Ovary (tissue), 3 donors: Measurements from ENCODE around the gene FARP1.
A peak's percentile ranks its signal among the peaks of the same experiment; 100 is the strongest.

Source experiments
- POLR2A ChIP-seq: fragments of 450-650 bp; IDR thresholded peaks from one replicate; pipeline ENCODE4 v1.6.1; 2017; ENCODE audit warnings: antibody characterized with exemption, mild to moderate bottlenecking, moderate library complexity
- TF ChIP-seq, protein P1 (sequence below), 3 donors: fragments of 450-650 bp in 2 of 3; fragments of 200-600 bp in 1 of 3; IDR thresholded peaks; one replicate each; pipeline versions ENCODE4 v1.5.1 to v1.8.0; 2016 to 2022; ENCODE audit warnings: antibody characterized with exemption in 3 of 3, mild to moderate bottlenecking in 1 of 3
- donor health status: DM: no; HTN: no; CAD: no.

- no peak for TF ChIP-seq POLR2A
- TF ChIP-seq, protein P1, sequence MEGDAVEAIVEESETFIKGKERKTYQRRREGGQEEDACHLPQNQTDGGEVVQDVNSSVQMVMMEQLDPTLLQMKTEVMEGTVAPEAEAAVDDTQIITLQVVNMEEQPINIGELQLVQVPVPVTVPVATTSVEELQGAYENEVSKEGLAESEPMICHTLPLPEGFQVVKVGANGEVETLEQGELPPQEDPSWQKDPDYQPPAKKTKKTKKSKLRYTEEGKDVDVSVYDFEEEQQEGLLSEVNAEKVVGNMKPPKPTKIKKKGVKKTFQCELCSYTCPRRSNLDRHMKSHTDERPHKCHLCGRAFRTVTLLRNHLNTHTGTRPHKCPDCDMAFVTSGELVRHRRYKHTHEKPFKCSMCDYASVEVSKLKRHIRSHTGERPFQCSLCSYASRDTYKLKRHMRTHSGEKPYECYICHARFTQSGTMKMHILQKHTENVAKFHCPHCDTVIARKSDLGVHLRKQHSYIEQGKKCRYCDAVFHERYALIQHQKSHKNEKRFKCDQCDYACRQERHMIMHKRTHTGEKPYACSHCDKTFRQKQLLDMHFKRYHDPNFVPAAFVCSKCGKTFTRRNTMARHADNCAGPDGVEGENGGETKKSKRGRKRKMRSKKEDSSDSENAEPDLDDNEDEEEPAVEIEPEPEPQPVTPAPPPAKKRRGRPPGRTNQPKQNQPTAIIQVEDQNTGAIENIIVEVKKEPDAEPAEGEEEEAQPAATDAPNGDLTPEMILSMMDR (IDR thresholded peaks at IDR 0.05), result peak; percentile 91 to 96 (median 93)
These were observed 302.7 kb downstream of the FARP1 start for GRCh38 chr13:98445340-98446233.
